ENCODE results near the gene NEK6.

DNA sequence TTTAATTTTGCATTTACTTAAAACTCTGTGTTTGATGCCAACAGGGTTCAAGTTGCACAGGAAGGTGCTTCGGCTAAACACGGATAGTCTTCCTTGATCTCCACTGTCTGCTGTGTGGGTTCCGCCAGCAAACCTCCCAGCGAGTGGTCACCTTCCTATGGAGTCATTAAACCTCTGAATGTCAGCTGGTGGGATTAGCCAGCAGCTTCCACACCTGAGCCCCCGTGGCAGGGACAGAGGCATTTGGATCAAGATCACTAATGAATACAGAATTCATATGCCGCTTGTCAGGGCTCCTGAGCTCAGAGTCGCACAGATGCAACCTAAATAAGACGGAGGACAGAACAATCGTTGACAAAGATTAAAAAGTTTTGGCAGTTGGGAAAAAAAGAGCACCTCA lies 118.0 kb downstream of the NEK6 start:
- TF ChIP-seq, protein P1, sequence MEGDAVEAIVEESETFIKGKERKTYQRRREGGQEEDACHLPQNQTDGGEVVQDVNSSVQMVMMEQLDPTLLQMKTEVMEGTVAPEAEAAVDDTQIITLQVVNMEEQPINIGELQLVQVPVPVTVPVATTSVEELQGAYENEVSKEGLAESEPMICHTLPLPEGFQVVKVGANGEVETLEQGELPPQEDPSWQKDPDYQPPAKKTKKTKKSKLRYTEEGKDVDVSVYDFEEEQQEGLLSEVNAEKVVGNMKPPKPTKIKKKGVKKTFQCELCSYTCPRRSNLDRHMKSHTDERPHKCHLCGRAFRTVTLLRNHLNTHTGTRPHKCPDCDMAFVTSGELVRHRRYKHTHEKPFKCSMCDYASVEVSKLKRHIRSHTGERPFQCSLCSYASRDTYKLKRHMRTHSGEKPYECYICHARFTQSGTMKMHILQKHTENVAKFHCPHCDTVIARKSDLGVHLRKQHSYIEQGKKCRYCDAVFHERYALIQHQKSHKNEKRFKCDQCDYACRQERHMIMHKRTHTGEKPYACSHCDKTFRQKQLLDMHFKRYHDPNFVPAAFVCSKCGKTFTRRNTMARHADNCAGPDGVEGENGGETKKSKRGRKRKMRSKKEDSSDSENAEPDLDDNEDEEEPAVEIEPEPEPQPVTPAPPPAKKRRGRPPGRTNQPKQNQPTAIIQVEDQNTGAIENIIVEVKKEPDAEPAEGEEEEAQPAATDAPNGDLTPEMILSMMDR (IDR thresholded peaks at IDR 0.05; ENCODE audit: low read depth, low read length) = no peak
- TF ChIP-seq EZH2phosphoT487 (IDR thresholded peaks at IDR 0.05; ENCODE audit: low read depth) = no peak
